ENCODE results near the gene RMND1.
"Not testable (repeated sequence)": the region's sequence is repeated elsewhere in the genome, so short reads cannot be mapped to it uniquely, and the experiment has no call there.

The RMND1 gene

DNA sequence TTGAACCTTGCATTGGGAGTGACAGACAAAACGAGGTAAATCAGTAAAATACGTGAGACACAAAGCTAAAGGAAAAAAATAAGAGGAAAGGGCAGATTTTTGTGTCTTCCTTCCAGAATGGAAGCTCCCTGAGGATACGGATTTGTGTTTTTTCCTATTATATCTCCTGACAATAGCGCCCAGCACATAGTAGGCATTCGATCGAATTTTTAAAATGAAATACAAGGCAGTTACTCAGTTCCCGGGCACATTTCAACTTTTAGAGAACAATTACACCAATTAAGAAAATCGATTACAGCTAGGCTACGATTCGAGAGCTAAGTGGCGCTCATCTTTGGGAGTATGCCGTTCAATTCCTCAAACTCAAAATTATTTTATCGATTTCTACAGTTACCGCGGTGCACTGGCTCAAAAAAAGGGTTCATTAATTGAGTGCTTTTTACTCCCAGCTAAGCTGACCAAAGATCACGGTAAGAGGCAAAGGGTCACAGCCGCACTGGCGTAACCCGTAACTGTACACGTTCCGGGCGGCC, 443 bp downstream of the RMND1 start:
- DNase-seq: peak; percentile 10

DNA sequence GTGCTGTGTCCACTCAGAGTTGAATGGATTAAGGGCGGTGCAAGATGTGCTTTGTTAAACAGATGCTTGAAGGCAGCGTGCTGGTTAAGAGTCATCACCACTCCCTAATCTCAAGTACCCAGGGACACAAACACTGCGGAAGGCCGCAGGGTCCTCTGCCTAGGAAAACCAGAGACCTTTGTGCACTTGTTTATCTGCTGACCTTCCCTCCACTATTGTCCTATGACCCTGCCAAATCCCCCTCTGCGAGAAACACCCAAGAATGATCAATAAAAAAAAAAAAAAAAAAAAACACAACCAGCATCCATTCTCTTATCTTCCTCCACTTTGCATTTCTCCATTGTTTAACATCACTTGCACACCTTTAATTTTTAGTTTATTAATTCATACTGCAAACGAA, 998 bp downstream of the RMND1 start:
- not testable (repeated sequence) for DNase-seq

DNA sequence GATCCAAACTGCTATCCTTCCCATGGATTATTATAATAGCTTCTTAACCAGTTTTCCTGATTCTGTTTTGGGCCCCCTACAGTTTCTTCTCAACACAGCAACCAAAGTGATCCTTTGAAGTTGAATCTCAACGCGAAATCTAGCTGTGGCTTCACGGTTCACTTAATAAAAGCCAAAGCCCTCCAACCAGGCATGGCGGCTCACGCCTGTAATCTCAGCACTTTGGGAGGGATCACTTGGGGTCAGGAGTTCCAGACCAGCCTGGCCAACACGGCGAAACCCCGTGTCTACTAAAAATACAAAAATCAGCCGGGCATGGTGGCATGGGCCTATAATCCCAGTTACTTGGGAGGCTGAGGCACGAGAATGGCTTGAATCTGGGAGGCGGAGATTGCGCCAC, 3.3 kb downstream of the RMND1 start:
- DNase-seq: no peak

DNA sequence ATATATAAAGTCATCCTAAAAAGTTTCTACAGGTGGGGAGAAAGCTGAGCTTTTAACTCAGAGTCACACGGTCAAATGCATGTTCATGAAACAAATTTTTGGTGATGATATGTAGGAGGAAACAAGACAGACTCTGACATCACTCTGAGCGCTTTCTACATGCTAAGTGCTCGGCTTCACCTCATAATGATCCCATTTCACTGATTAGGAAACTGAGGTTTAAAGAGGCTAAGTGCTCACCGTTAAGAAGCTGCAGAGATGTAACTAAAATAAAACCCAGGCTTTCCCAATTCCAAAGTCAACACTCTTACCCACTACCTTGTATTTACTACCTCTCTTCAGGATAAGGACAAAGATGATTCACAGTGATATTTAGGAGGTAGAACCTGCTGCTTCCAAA, 4.7 kb downstream of the RMND1 start:
- DNase-seq: no peak

DNA sequence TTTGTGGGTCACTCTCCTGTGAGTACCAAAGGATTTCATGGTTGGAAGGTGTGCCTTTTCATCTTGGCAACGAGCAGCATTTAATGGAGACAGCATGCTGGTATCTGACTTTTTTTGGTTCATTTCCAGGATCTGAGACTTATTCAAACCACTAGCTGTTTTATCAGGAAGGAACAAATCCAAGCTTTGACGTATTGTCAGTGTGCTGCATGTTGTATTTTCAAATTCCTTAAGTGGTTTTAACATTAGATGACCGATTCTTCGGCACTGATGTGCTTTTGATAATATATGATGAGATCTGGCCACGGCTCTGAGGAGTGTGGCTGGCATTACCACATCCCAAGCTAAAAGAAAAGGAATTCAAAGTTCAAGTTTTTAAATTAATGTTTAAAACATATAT, 6.4 kb downstream of the RMND1 start:
- no peak for DNase-seq

DNA sequence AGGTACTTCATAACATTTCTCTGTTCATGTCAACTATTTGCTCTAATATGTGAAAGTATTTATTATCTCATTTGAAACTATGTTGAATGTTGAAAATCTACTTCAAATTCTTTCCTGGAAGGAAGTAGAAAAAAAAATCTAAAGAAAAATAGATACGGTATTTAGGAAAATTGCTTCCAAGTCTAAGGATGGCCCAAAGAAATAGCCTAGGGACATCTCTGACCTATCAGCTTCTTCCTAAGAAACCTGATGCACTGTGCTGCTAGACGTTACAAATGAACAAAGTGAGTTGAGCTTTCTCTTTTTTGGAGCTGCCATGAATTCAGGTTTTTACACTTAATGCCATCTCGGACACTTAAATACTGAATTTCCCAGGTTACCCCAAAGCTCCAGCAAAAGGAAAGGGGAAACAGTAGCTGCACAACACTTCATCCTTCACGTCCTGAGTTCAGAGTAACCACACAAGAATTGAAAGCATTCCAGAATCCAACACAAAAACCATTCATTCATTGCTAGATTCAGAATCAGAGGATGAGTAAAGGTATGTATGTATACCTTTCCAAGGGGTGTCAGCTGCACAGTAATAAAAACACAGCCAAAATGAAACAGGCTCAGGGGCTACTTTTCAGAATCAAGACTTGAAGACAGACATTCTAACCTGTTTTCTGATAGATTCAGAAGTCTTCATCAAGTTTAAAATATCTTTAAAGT, 7.9 kb downstream of the RMND1 start:
- no peak for DNase-seq

DNA sequence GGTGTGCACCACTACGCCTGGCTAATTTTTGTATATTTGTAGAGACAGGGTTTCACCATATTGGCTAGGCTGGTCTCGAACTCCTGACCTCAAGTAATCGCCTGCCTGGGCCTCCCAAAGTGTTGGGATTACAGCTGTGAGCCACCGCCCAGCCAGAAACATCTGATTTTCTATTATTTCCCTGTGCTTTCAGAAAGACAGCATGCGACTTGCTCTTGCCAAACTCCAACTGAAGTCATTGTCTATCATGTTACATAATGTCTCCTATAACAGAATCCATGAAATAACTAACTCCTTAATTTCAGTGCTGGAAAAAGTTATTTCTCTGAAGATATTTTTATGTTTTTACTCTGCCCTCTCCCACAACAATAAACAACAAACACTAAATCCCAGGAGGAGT, 8.5 kb downstream of the RMND1 start:
- no peak for DNase-seq

DNA sequence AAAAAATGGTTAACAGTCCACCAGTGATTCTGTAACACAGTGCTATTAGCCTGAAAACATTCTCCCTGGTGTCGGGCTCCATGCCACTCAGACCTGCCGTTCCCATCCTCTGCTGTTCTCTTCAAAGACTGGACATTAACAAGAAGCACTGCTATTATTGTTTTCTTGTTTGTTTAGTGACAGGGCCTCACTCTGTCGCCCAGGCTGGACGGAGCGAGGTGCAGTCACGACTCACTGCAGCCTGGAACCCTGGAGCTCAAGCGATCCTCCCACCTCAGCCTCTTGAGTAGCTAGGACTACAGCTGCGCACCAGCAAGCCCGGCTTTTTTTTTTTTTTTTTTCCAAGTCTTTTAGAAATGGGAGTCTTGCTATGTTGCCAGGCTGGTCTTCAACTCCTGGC, 9.6 kb downstream of the RMND1 start:
- DNase-seq: no peak

DNA sequence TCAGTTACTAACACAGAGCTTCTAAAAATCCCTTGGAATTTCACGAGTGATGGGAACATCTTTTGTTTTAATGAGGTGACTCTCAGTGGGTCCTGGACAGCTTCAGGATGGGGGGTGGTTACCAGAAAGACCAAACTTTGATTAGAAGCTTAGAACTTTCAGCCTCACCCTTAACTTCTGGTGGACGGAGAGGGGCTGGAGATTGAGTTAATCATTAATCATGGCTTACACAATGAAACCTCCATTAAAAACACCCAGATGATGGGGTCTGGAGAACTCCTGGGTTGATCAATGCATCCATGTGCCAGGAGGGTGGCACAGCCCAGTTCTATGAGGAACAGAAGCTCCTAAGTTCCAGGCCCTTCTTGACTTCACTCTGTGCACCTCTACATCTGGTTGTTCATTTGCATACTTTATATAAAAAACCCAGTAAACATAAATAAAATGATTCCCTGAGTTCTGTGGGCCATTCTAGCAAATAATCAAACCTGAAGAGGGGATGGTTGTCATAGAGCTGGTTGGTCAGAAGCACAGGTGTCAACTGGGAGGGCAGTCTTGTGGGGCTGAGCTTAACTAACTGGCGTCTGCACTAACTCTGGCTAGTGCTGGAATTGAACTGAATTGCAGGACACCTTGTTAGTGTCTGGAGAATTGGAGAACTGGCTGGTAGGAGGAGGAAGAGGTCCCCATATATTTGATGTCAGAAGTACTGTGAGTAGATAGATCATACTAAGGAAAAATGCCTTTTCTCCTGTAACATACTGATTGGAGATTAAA, 10.3 kb downstream of the RMND1 start:
- DNase-seq: no peak

DNA sequence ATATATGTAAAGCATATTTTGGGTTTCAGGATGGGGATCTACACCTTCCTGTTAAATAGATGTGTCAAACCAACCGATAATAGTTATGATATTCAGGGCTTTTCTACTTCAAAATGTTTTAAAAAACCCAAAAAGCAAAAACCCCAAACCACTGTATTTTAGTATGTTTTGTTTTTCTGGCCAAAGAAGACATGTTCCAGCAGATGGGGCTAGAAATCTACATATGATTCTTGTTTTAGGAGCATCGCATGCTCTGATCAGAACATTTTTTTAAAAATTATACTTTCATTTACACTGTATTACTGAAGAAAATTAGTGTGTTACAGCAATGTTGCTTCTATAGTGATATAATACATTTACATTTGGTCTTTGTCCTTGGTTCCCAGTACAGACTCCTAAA, 11.0 kb downstream of the RMND1 start:
- no peak for DNase-seq

DNA sequence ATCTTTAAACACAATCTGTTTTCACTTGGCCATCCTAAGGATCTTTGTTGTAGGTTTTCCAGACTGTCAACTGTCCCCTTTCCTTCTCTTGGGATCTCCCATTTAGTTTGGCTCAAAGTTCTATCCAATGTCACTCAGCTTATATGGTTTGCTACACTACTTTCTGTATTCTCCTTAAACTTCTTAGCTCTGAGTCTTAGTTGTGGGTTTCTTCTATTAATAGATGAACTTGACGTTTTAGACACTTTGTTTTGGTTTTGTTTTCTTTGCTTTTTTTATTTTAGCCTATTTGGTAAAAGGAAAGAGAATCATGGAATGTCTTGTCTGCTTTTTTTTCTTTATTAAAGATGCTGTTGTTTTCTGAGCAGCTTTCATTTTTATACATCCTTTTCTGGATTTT, 11.4 kb downstream of the RMND1 start:
- DNase-seq: no peak

DNA sequence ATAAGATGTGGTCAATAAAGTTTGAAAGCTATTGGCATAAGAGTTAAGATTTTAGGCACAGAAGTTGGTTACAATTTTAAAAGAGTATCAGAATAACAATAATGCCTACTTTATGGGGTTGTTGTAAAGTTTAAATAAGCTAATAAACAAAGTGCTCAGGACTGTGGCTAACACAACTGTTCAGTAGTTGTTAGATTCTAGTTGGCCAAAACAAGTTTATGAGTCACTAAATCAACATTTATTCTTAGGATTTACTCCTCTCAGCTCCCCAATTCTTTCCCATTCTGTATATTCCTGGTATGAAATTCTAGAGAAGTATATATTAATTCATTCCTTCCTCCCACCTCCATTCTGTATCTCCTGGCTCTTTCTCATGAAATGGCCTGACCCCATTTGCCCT, 14.5 kb downstream of the RMND1 start:
- DNase-seq: no peak

DNA sequence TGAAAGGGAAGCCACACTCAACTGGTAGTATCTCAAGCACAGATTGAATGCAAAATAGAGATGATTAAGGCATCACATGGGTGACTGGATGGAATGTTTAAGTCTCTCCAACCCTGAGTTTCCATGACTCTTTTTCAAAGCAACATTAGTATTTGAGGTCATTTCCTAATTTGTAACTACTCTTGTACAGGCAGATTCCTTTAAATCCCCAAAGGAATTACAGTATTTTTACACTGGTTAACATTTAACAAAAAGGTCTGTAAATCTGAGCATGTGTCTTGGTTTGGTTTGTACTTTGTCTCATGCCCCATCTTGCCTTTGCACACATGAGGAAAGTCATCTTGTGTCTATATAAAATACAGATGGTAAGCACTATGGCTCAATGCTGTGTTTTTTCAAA, 15.1 kb downstream of the RMND1 start:
- DNase-seq: no peak

DNA sequence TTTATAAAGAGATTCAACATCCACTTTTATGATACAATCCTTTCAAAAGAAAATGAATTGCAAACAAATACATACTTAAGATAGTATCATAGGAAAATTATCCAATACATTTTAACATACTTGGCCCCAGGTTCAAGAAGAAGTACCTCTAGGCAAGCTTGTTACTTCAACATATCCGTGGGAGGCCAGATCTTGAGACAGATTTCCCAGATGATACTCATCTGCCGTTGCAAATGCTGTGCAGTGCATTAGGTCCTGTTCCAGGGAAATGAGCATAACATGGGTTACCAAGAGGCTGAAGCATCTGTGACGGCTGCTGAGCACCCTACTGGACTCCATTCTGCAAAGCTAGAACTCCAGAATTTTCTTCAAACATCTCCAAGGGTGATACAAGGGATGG, 15.6 kb downstream of the RMND1 start:
- no peak for DNase-seq

DNA sequence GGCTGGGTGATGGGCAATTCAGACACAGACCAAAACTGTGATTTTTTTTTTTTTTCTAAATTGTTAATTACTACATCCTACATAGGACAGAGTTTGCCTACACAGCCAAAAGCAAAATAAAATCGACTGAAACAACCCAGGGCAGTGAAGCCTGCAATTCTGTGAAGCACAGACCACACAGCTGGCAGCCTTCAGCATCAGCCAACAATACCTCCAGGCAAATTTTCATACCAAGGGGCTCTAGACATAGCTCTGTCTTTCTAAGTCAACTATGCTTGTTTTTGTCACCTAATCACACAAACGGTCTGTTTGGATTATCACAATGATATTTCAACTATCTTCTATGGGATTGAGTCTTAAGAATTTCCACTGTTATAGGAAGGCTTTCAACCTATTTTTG, 17.6 kb downstream of the RMND1 start:
- no peak for DNase-seq

DNA sequence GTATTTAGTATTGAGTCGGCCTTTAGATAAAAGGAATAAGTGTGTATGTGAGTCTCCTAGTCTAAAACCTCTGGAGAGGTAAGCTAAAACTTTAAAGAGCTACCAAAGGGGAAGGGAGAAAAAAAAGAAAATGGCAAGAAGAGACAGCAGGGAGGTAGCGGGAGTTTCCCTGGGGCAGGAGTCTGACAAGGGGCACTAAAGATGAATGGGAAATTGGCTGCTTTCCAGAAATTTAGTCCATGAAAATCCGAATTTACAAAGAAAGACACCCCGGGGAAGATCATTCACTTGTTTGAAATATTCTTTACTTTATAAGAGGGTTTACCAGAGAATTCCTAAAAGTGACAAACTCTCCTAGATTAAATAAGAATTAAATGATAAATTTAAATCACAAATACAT, 19.3 kb downstream of the RMND1 start:
- DNase-seq: no peak

DNA sequence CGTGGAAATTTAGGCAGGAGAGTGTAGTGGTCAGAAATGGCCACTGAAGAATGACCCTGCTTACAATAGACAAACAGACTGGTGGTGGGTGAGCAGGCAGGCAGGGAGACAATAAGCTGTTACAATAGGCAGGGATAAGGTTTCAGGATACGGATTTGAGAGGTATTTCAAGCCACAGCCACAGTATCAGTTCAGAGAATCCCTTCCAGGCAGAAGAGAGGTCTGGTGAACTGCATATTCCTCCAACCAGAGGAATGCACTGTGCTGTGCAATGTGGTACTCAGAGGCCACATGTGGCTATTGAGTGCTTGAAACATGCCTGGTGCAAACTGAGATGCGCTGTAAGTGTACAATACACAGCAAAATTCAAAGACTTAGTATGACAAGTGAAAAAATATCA, 20.6 kb downstream of the RMND1 start:
- no peak for DNase-seq

DNA sequence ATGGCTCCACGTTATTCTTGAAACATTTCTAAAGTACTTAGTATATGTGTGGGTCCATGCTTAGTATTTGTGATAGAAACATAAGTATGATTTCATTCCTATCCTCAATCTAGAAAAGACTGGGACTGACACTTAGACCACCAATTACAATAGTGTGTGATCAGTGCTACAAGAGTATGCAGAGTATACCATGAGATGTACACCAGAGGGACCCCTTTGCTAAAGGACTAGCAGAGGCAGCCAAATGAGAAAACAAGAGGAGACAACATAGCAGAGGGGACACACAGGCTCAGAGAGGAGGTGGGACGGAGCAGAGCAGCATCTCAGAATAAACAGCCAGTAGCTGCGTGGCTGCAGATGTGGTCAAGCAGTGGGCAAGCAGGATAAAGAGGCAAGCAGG, 21.0 kb downstream of the RMND1 start:
- DNase-seq: no peak

DNA sequence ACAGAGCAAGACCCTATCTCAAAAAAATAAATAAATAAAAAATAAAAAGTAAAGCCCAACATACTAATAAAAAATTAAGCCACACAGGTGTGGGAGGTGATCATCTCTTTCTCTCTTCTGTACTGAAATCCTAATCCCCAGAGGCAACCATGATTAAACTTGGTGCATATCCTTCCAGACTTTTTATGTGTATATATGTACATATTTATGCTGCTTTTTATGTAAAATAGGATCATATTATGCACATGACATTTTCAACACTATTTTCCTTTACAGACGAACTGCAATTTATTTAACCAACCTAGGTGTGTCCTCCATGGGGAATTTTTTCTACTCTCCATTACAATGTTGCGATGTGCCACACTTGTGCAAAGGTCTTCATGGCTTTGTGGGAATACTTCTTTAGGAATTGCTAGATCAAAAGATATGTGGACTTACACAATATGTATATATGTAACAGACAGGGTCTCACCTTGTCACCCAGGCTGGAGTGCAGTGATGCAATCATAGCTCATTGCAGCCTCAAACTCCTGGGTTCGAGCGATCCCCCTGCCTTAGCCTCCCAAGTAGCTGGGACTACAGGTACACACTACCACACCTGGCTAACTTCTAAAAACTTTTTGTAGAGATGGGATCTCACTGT, 23.7 kb downstream of the RMND1 start:
- no peak for DNase-seq

DNA sequence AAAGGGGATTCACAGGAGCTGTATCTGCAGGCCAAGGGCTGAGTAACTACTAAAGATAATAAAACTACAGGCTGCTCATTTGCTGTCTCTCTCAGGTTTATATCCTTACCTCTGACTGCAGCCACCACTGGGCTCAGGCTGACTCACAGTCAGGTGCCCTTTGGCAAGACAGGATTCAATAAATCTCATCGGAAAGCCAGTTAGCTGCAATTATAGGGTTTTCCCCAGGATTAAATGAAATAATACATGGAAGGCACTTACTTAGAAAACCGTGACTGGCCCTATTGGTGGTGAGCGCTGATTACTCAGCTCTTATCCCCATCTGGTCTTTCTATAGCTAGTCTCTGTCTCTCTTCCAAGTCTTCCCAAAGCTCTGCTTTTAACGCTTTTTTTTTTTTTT, 26.4 kb downstream of the RMND1 start:
- DNase-seq: no peak

DNA sequence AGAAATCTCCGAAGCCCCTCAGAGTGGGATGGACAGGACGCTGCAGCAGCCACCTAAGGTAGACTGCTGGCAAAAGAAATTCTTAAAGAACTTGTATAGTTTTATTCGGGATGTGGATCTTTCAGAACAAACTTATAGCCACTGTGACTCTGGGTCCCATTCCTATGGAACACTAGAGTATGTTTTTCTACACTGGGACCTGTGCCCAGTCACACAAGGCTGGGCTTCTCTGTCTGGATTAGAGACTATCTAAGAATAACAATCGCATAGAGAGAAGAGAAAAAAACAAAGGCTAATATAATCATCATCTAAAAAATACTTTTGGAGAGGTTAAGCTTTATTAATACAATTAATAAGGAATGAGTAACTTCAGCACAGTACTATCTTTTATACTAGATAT, 28.9 kb downstream of the RMND1 start:
- DNase-seq: no peak

DNA sequence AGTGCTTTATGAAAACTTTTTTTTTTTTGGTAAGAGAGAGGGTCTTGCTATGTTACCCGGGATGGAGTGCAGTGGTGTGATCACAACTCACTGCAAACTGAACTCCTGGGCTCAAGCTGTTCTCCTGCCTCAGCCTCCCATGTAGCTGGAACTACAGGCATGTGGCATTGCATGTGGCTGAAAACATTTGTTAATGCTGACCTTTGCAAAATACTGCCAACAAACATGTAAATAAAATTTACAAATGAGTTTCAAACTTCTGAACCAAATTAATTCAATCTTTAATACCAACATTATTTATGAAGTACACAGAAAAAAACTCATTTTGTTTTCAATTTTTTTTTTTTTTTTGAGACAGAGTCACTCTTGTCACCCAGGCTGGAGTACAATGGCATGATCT, 34.4 kb downstream of the RMND1 start:
- DNase-seq: no peak

DNA sequence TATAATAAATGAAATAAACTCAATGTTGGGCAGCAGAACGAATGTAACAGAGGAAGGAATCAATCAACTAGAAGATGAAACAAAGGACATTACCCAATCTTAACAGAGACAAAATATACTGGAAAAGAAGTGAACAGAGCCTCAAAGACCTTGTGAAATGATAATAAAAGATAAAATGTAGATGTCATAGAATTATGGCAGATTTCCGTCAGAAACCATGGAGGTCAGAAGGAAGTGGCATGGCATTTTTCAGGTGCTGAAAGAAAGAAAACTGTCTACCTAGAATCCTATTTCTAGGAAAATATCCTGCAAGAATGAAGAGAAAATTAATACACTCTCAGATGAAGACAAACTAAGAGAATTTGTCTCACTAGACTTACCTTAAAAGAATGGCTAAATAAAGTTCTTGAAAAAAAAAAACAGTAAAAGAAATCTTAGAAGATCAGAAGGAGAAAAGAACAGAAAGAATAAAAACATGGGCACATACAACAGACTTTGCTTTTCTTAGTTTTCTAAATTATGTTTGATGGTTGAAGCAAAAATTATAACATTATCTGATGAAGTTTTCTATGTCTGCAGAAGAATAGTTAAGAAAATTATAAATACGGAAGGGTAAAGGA, 37.2 kb downstream of the RMND1 start:
- DNase-seq: no peak

All from DMS79 treated with DMSO at 0.1 percent for 48 hours (cell line).